ENCODE results near the gene IL11RA. TPM values are rescaled to one million over a fixed set of nuclear protein-coding genes. Genes with fewer than 3 reads are reported as not detected.

The IL11RA gene
- total RNA-seq, 1 donor from 2014 or later: 22.2 TPM

DNA sequence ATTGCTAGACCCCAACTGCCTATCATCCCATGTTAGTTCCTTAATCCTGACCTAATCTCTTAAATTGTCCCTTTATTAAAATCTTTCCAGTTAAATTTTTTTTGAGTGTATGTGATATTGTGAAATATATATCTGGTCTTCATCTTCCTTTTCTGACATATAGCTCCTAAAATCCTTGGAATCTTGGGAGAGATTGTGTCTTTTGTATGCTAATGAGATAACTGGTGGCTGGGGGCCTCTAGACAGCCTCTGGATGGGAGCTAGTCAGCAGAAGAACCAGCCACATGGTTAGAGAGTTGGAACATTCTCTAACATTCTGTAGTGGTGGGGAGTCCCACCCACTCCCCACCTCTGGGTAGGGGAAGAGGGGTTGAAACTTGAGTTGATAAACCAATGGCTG lies 42.8 kb downstream of the IL11RA start:
- no peak overlapping the region for H3K4me2 ChIP-seq (ENCODE audit: low read length)
- no peak overlapping the region for H3K4me3 ChIP-seq (ENCODE audit: insufficient read depth, low read depth, low read length)
- H2AFZ ChIP-seq (ENCODE audit: low read depth, low read length): no peak overlapping the region
- no peak overlapping the region for H3K9ac ChIP-seq (ENCODE audit: low read length)
- no peaks in the 10 kb centered on the region for H4K20me1 ChIP-seq (ENCODE audit: insufficient read depth, low read length)
- H3K9me3 ChIP-seq (ENCODE audit: insufficient read depth, low read depth, low read length): no peaks in the 10 kb centered on the region
- TF ChIP-seq EZH2 (IDR thresholded peaks at IDR 0.05; ENCODE audit: insufficient read depth, low read length): no peak
- TF ChIP-seq, protein P1, sequence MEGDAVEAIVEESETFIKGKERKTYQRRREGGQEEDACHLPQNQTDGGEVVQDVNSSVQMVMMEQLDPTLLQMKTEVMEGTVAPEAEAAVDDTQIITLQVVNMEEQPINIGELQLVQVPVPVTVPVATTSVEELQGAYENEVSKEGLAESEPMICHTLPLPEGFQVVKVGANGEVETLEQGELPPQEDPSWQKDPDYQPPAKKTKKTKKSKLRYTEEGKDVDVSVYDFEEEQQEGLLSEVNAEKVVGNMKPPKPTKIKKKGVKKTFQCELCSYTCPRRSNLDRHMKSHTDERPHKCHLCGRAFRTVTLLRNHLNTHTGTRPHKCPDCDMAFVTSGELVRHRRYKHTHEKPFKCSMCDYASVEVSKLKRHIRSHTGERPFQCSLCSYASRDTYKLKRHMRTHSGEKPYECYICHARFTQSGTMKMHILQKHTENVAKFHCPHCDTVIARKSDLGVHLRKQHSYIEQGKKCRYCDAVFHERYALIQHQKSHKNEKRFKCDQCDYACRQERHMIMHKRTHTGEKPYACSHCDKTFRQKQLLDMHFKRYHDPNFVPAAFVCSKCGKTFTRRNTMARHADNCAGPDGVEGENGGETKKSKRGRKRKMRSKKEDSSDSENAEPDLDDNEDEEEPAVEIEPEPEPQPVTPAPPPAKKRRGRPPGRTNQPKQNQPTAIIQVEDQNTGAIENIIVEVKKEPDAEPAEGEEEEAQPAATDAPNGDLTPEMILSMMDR (IDR thresholded peaks at IDR 0.05; ENCODE audit: insufficient read depth, low read depth, low read length): no peak
- no peaks in the 10 kb centered on the region for H3K9me3 Mint-ChIP-seq (ENCODE audit: unreplicated experiment)
- peaks cover 15% of the 10 kb centered on the region for H3K27me3 ChIP-seq (ENCODE audit: insufficient read depth, low read length)
- H3K27me3 Mint-ChIP-seq (ENCODE audit: low read depth, unreplicated experiment): peaks cover 44% of the 10 kb centered on the region
- no peak overlapping the region for H3K4me3 Mint-ChIP-seq (ENCODE audit: unreplicated experiment)
- DNase-seq (ENCODE audit: low read depth): no peak
- no peaks in the 10 kb centered on the region for H3K4me1 Mint-ChIP-seq (ENCODE audit: low read depth, unreplicated experiment)
- no peaks in the 10 kb centered on the region for H3K79me2 ChIP-seq (ENCODE audit: insufficient read depth, low read length)
- no peaks in the 10 kb centered on the region for H3K4me1 ChIP-seq (ENCODE audit: insufficient read depth, low read length)
- H3K27ac ChIP-seq (ENCODE audit: low read depth, low read length): no peak overlapping the region
- FAIRE-seq: no peak
- no peak overlapping the region for H3K27ac Mint-ChIP-seq (ENCODE audit: unreplicated experiment)
- peaks cover 4% of the 10 kb centered on the region for H3K36me3 Mint-ChIP-seq (ENCODE audit: low read depth, unreplicated experiment)
- H3K36me3 ChIP-seq (ENCODE audit: insufficient read depth, low read length): no peaks in the 10 kb centered on the region

- peak; percentile 3 for DNase-seq (ENCODE audit: low read depth)
- peak overlapping the region; percentile 72 for H3K4me3 Mint-ChIP-seq (ENCODE audit: unreplicated experiment)
- no peak for FAIRE-seq
Measured at GRCh38 chr9:34701023-34701768, 49.2 kb downstream of the IL11RA start.

More at GRCh38 chr9:34701023-34701768, 49.2 kb downstream of the IL11RA start:
- H3K4me2 ChIP-seq (ENCODE audit: low read length): peak overlapping the region; percentile 99
- H3K27me3 Mint-ChIP-seq (ENCODE audit: low read depth, unreplicated experiment): peaks cover 44% of the 10 kb centered on the region
- TF ChIP-seq, protein P1 (IDR thresholded peaks at IDR 0.05; ENCODE audit: insufficient read depth, low read depth, low read length): peak; percentile 47
- no peak for TF ChIP-seq EZH2 (IDR thresholded peaks at IDR 0.05; ENCODE audit: insufficient read depth, low read length)
- no peaks in the 10 kb centered on the region for H3K4me1 Mint-ChIP-seq (ENCODE audit: low read depth, unreplicated experiment)
- no peaks in the 10 kb centered on the region for H3K36me3 ChIP-seq (ENCODE audit: insufficient read depth, low read length)
- H3K4me1 ChIP-seq (ENCODE audit: insufficient read depth, low read length): no peaks in the 10 kb centered on the region
- peaks cover 2% of the 10 kb centered on the region for H3K9me3 Mint-ChIP-seq (ENCODE audit: unreplicated experiment)
- peak overlapping the region; percentile 67 for H3K9ac ChIP-seq (ENCODE audit: low read length)
- H3K36me3 Mint-ChIP-seq (ENCODE audit: low read depth, unreplicated experiment): no peaks in the 10 kb centered on the region
- peak overlapping the region; percentile 87 for H2AFZ ChIP-seq (ENCODE audit: low read depth, low read length)
- no peaks in the 10 kb centered on the region for H3K79me2 ChIP-seq (ENCODE audit: insufficient read depth, low read length)
- H4K20me1 ChIP-seq (ENCODE audit: insufficient read depth, low read length): no peaks in the 10 kb centered on the region
- H3K27ac Mint-ChIP-seq (ENCODE audit: unreplicated experiment): no peak overlapping the region
- H3K4me3 ChIP-seq (ENCODE audit: insufficient read depth, low read depth, low read length): peak overlapping the region; percentile 68
- H3K27me3 ChIP-seq (ENCODE audit: insufficient read depth, low read length): peaks cover 23% of the 10 kb centered on the region
- H3K27ac ChIP-seq (ENCODE audit: low read depth, low read length): no peak overlapping the region
- no peaks in the 10 kb centered on the region for H3K9me3 ChIP-seq (ENCODE audit: insufficient read depth, low read depth, low read length)
